ENCODE results near the gene SLC25A21.
"Not testable (repeated sequence)": the region's sequence is repeated elsewhere in the genome, so short reads cannot be mapped to it uniquely, and the experiment has no call there.

The SLC25A21 gene

GRCh38 chr14:37114002-37114401 is 58.4 kb downstream of the SLC25A21 start:
- H3K4me3 Mint-ChIP-seq, result no peak overlapping the region
- no peaks in the 10 kb centered on the region for H3K4me1 Mint-ChIP-seq (ENCODE audit: low read depth)
- no peaks in the 10 kb centered on the region for H3K36me3 Mint-ChIP-seq (ENCODE audit: low read depth)
- H3K9me3 Mint-ChIP-seq, result peaks cover 5% of the 10 kb centered on the region
- H3K27ac Mint-ChIP-seq, result no peak overlapping the region
- no peaks in the 10 kb centered on the region for H3K27me3 Mint-ChIP-seq
- no peak for DNase-seq

GRCh38 chr14:37098132-37098531 is 74.3 kb downstream of the SLC25A21 start:
- Mint-ChIP-seq H3K4me3 (no peak overlapping the region), H3K27me3 (no peaks in the 10 kb centered on the region), H3K36me3 (ENCODE audit: low read depth) (no peaks in the 10 kb centered on the region), H3K9me3 (peaks cover 3% of the 10 kb centered on the region), H3K27ac (no peak overlapping the region), H3K4me1 (ENCODE audit: low read depth) (no peaks in the 10 kb centered on the region)
- no peak for DNase-seq

GRCh38 chr14:37094502-37094901 is 77.9 kb downstream of the SLC25A21 start:
- DNase-seq, result no peak
- no peak overlapping the region for H3K27ac Mint-ChIP-seq
- H3K36me3 Mint-ChIP-seq (ENCODE audit: low read depth), result no peaks in the 10 kb centered on the region
- H3K4me3 Mint-ChIP-seq, result no peak overlapping the region
- H3K4me1 Mint-ChIP-seq (ENCODE audit: low read depth), result no peaks in the 10 kb centered on the region
- H3K9me3 Mint-ChIP-seq, result peaks cover 8% of the 10 kb centered on the region
- no peaks in the 10 kb centered on the region for H3K27me3 Mint-ChIP-seq

GRCh38 chr14:37093364-37093763 is 79.0 kb downstream of the SLC25A21 start:
- Mint-ChIP-seq H3K4me3 (no peak overlapping the region), H3K27me3 (no peaks in the 10 kb centered on the region), H3K27ac (no peak overlapping the region), H3K4me1 (ENCODE audit: low read depth) (no peaks in the 10 kb centered on the region), H3K36me3 (ENCODE audit: low read depth) (no peaks in the 10 kb centered on the region), H3K9me3 (peaks cover 8% of the 10 kb centered on the region)
- DNase-seq, result no peak

- DNase-seq, result no peak
- Mint-ChIP-seq H3K4me1 (ENCODE audit: low read depth) (no peaks in the 10 kb centered on the region), H3K36me3 (ENCODE audit: low read depth) (no peaks in the 10 kb centered on the region), H3K9me3 (peaks cover 8% of the 10 kb centered on the region), H3K4me3 (no peak overlapping the region), H3K27me3 (no peaks in the 10 kb centered on the region), H3K27ac (no peak overlapping the region)
Observed at GRCh38 chr14:37091651-37092050, 80.8 kb downstream of the SLC25A21 start.

- H3K4me3 Mint-ChIP-seq, result no peak overlapping the region
- H3K4me1 Mint-ChIP-seq (ENCODE audit: low read depth), result no peaks in the 10 kb centered on the region
- no peaks in the 10 kb centered on the region for H3K27me3 Mint-ChIP-seq
- no peaks in the 10 kb centered on the region for H3K36me3 Mint-ChIP-seq (ENCODE audit: low read depth)
- no peak for DNase-seq
- H3K9me3 Mint-ChIP-seq, result peaks cover 8% of the 10 kb centered on the region
- H3K27ac Mint-ChIP-seq, result no peak overlapping the region
Observed at GRCh38 chr14:37090026-37090425, 82.4 kb downstream of the SLC25A21 start.

- Mint-ChIP-seq H3K4me3 (no peak overlapping the region), H3K9me3 (peaks cover 8% of the 10 kb centered on the region), H3K27me3 (no peaks in the 10 kb centered on the region), H3K36me3 (ENCODE audit: low read depth) (no peaks in the 10 kb centered on the region), H3K4me1 (ENCODE audit: low read depth) (no peaks in the 10 kb centered on the region), H3K27ac (no peak overlapping the region)
- no peak for DNase-seq
Observed at GRCh38 chr14:37089410-37089809, 83.0 kb downstream of the SLC25A21 start.

GRCh38 chr14:37088356-37089215 is 83.8 kb downstream of the SLC25A21 start:
- no peak overlapping the region for H3K4me3 Mint-ChIP-seq
- H3K36me3 Mint-ChIP-seq (ENCODE audit: low read depth), result no peaks in the 10 kb centered on the region
- no peaks in the 10 kb centered on the region for H3K27me3 Mint-ChIP-seq
- H3K27ac Mint-ChIP-seq, result no peak overlapping the region
- H3K4me1 Mint-ChIP-seq (ENCODE audit: low read depth), result no peaks in the 10 kb centered on the region
- peaks cover 11% of the 10 kb centered on the region for H3K9me3 Mint-ChIP-seq
- DNase-seq, result no peak

- DNase-seq, result no peak
- Mint-ChIP-seq H3K4me1 (ENCODE audit: low read depth) (no peaks in the 10 kb centered on the region), H3K36me3 (ENCODE audit: low read depth) (no peaks in the 10 kb centered on the region)
Observed at GRCh38 chr14:37087520-37087919, 84.9 kb downstream of the SLC25A21 start.

GRCh38 chr14:37083599-37083998 is 88.8 kb downstream of the SLC25A21 start:
- Mint-ChIP-seq H3K9me3 (peaks cover 8% of the 10 kb centered on the region), H3K27ac (no peak overlapping the region), H3K4me1 (ENCODE audit: low read depth) (no peaks in the 10 kb centered on the region), H3K27me3 (no peaks in the 10 kb centered on the region), H3K36me3 (ENCODE audit: low read depth) (no peaks in the 10 kb centered on the region), H3K4me3 (no peak overlapping the region)
- DNase-seq, result no peak

More at GRCh38 chr14:37087520-37087919, 84.9 kb downstream of the SLC25A21 start:
- H3K27ac Mint-ChIP-seq, result no peak overlapping the region
- peaks cover 9% of the 10 kb centered on the region for H3K9me3 Mint-ChIP-seq
- no peak overlapping the region for H3K4me3 Mint-ChIP-seq
- no peaks in the 10 kb centered on the region for H3K27me3 Mint-ChIP-seq

GRCh38 chr14:37082449-37082848 is 90.0 kb downstream of the SLC25A21 start:
- Mint-ChIP-seq H3K4me1 (ENCODE audit: low read depth) (no peaks in the 10 kb centered on the region), H3K9me3 (peaks cover 8% of the 10 kb centered on the region), H3K4me3 (no peak overlapping the region), H3K27ac (no peak overlapping the region), H3K27me3 (no peaks in the 10 kb centered on the region), H3K36me3 (ENCODE audit: low read depth) (no peaks in the 10 kb centered on the region)
- no peak for DNase-seq

- DNase-seq, result no peak
- Mint-ChIP-seq H3K36me3 (ENCODE audit: low read depth) (no peaks in the 10 kb centered on the region), H3K27ac (no peak overlapping the region), H3K9me3 (peaks cover 8% of the 10 kb centered on the region), H3K4me3 (no peak overlapping the region), H3K27me3 (no peaks in the 10 kb centered on the region), H3K4me1 (ENCODE audit: low read depth) (no peaks in the 10 kb centered on the region)
Observed at GRCh38 chr14:37081856-37082255, 90.5 kb downstream of the SLC25A21 start.

- Mint-ChIP-seq H3K4me3 (no peak overlapping the region), H3K27me3 (no peaks in the 10 kb centered on the region), H3K4me1 (ENCODE audit: low read depth) (no peaks in the 10 kb centered on the region), H3K9me3 (peaks cover 8% of the 10 kb centered on the region), H3K27ac (no peak overlapping the region), H3K36me3 (ENCODE audit: low read depth) (no peaks in the 10 kb centered on the region)
- DNase-seq, result no peak
Observed at GRCh38 chr14:37081218-37081617, 91.2 kb downstream of the SLC25A21 start.

- no peak for DNase-seq
- H3K36me3 Mint-ChIP-seq (ENCODE audit: low read depth), result no peaks in the 10 kb centered on the region
- H3K4me3 Mint-ChIP-seq, result no peak overlapping the region
- H3K27ac Mint-ChIP-seq, result no peak overlapping the region
- H3K4me1 Mint-ChIP-seq (ENCODE audit: low read depth), result no peaks in the 10 kb centered on the region
- no peaks in the 10 kb centered on the region for H3K27me3 Mint-ChIP-seq
- H3K9me3 Mint-ChIP-seq, result peaks cover 6% of the 10 kb centered on the region
Observed at GRCh38 chr14:37078131-37078530, 94.3 kb downstream of the SLC25A21 start.

GRCh38 chr14:37074320-37074719 is 98.1 kb downstream of the SLC25A21 start:
- not testable (repeated sequence) for H3K36me3 Mint-ChIP-seq (ENCODE audit: low read depth); H3K4me1 Mint-ChIP-seq (ENCODE audit: low read depth); H3K9me3 Mint-ChIP-seq; H3K27ac Mint-ChIP-seq; H3K4me3 Mint-ChIP-seq; DNase-seq; H3K27me3 Mint-ChIP-seq

Measured in activated T-cell treated with anti-CD3 and anti-CD28 coated beads, Interleukin-2, amount 50 U/mL, for 24 hours (primary cell).